ENCODE measurements around the gene ANOS1. TPM values are rescaled to one million over a fixed set of nuclear protein-coding genes. Genes with fewer than 3 reads are reported as not detected.

ANOS1 gene
- total RNA-seq, 4 donors from 2014 or later: 1.3 to 5.7 (median 3.5) TPM

GRCh38 chrX:8717354-8717753, 14.6 kb downstream of the ANOS1 start:
- H3K27me3 ChIP-seq: no peaks in the 10 kb centered on the region
- no peaks in the 10 kb centered on the region for H3K4me1 ChIP-seq
- H3K4me3 ChIP-seq: no peak overlapping the region
- H3K27ac ChIP-seq: no peak overlapping the region
- no peak for ATAC-seq
- 60 to 67% methylated on average over 1 of the region's 2 CpGs for WGBS, 2 donors (ENCODE audit: low coverage in 1 of 2)
- no peaks in the 10 kb centered on the region for H3K36me3 ChIP-seq
- H3K9me3 ChIP-seq: no peaks in the 10 kb centered on the region
- TF ChIP-seq POLR2A (IDR thresholded peaks at IDR 0.05) (no peak), POLR2AphosphoS5 (IDR thresholded peaks at IDR 0.05) (no peak), CTCF (IDR thresholded peaks at IDR 0.05) (no peak), EP300 (IDR thresholded peaks at IDR 0.05) (no peak)

GRCh38 chrX:8714164-8714563, 17.8 kb downstream of the ANOS1 start:
- Histone ChIP-seq H3K4me3 (no peak overlapping the region), H3K36me3 (no peaks in the 10 kb centered on the region), H3K9me3 (no peaks in the 10 kb centered on the region), H3K27ac (no peak overlapping the region), H3K27me3 (no peaks in the 10 kb centered on the region), H3K4me1 (no peaks in the 10 kb centered on the region)
- 17 to 51% methylated on average over 3 of the region's 3 CpGs for WGBS, 2 donors (ENCODE audit: low coverage in 1 of 2)
- no peak for ATAC-seq
- TF ChIP-seq CTCF (IDR thresholded peaks at IDR 0.05) (no peak), EP300 (IDR thresholded peaks at IDR 0.05) (no peak), POLR2AphosphoS5 (IDR thresholded peaks at IDR 0.05) (no peak), POLR2A (IDR thresholded peaks at IDR 0.05) (no peak)

- H3K9me3 ChIP-seq: no peaks in the 10 kb centered on the region
- 75 to 100% methylated on average over 1 to 2 of the region's 2 CpGs for WGBS, 2 donors (ENCODE audit: low coverage in 1 of 2)
- H3K4me1 ChIP-seq: no peaks in the 10 kb centered on the region
- no peak overlapping the region for H3K4me3 ChIP-seq
- H3K27me3 ChIP-seq: no peaks in the 10 kb centered on the region
- H3K36me3 ChIP-seq: no peaks in the 10 kb centered on the region
- TF ChIP-seq POLR2AphosphoS5 (IDR thresholded peaks at IDR 0.05) (no peak), CTCF (IDR thresholded peaks at IDR 0.05) (no peak), POLR2A (IDR thresholded peaks at IDR 0.05) (no peak), EP300 (IDR thresholded peaks at IDR 0.05) (no peak)
- no peak for ATAC-seq
- no peak overlapping the region for H3K27ac ChIP-seq
Measured at GRCh38 chrX:8711401-8711800, 20.5 kb downstream of the ANOS1 start.

- no peaks in the 10 kb centered on the region for H3K36me3 ChIP-seq
- no peaks in the 10 kb centered on the region for H3K9me3 ChIP-seq
- TF ChIP-seq POLR2AphosphoS5 (IDR thresholded peaks at IDR 0.05): no peak
- TF ChIP-seq CTCF (IDR thresholded peaks at IDR 0.05): no peak
- TF ChIP-seq EP300 (IDR thresholded peaks at IDR 0.05): no peak
- no peak for TF ChIP-seq POLR2A (IDR thresholded peaks at IDR 0.05)
- no peaks in the 10 kb centered on the region for H3K27me3 ChIP-seq
- no peak overlapping the region for H3K4me3 ChIP-seq
- ATAC-seq: no peak
- WGBS, 2 donors (ENCODE audit: low coverage in 1 of 2): 79 to 89% methylated on average over 2 of the region's 2 CpGs
- no peaks in the 10 kb centered on the region for H3K4me1 ChIP-seq
- H3K27ac ChIP-seq: no peak overlapping the region
Measured at GRCh38 chrX:8704184-8704583, 27.8 kb downstream of the ANOS1 start.

GRCh38 chrX:8692871-8693270, 39.1 kb downstream of the ANOS1 start:
- 100% methylated on average over 1 of the region's 1 CpG; no CpG with 5 or more reads in 1 of the 2 donors for WGBS, 2 donors (ENCODE audit: low coverage in 1 of 2)
- no peaks in the 10 kb centered on the region for H3K36me3 ChIP-seq
- H3K27me3 ChIP-seq: no peaks in the 10 kb centered on the region
- no peak for TF ChIP-seq CTCF (IDR thresholded peaks at IDR 0.05)
- no peak for TF ChIP-seq POLR2A (IDR thresholded peaks at IDR 0.05)
- TF ChIP-seq EP300 (IDR thresholded peaks at IDR 0.05): no peak
- TF ChIP-seq POLR2AphosphoS5 (IDR thresholded peaks at IDR 0.05): no peak
- no peak overlapping the region for H3K4me3 ChIP-seq
- H3K9me3 ChIP-seq: no peaks in the 10 kb centered on the region
- no peaks in the 10 kb centered on the region for H3K4me1 ChIP-seq
- no peak overlapping the region for H3K27ac ChIP-seq
- no peak for ATAC-seq
